IMR-90 (cell line): Measurements from ENCODE around the gene CST11. TPM values are rescaled to one million over a fixed set of nuclear protein-coding genes. Genes with fewer than 3 reads are reported as not detected.

Experiments used
- ATAC-seq: fragments of 200-7000 bp; cut with Tn5 transposase; 2 replicates; pipeline ENCODE4 v1.9.1; 2020; ENCODE audit warnings: low read depth, mild to moderate bottlenecking, moderate library complexity
- BruUV-seq: library from RNA; stranded (reverse); fragments of 400-500 nt; replicated peaks from 2 replicates; lab custom pipeline; 2021; lab: Mats Ljungman, UMichigan
- CTCF ChIA-PET: fragments of 300-600 bp; formaldehyde crosslinking; extraction: SDS; loops from one replicate; lab custom pipeline; 2021; ENCODE audit warnings: antibody characterized with exemption; lab: Yijun Ruan, JAX
- POLR2A ChIA-PET: fragments of 300-600 bp; sonication (Branson Sonifier 250); formaldehyde crosslinking; loops from one replicate; lab custom pipeline; 2022; ENCODE audit warnings: antibody characterized with exemption; ENCODE audit not compliant: unreplicated experiment; lab: Charles Lee
- DNase-seq: peaks from one replicate; pipeline ENCODE4 v3.0.0; 2013
- H2AFZ ChIP-seq: replicated peaks from 2 replicates; pipeline ENCODE3; 2013; ENCODE audit warnings: low read length, mild to moderate bottlenecking; ENCODE audit not compliant: poor library complexity
- H2AK5ac ChIP-seq: 2 replicates; pipeline ENCODE4 v1.6.1; 2013; ENCODE audit warnings: low read depth, low read length, inconsistent platforms
- H2AK9ac ChIP-seq: replicated peaks from 2 replicates; pipeline ENCODE3; 2013; ENCODE audit warnings: mild to moderate bottlenecking, low read depth, low read length, moderate library complexity; ENCODE audit not compliant: poor library complexity
- H2BK120ac ChIP-seq: 2 replicates; pipeline ENCODE4 v1.6.1; 2013; ENCODE audit warnings: low read depth, low read length, inconsistent platforms
- H2BK15ac ChIP-seq: 3 replicates; pipeline ENCODE4 v1.6.1; 2013; ENCODE audit warnings: low read depth, low read length, inconsistent platforms
- H2BK20ac ChIP-seq: 2 replicates; pipeline ENCODE4 v1.6.1; 2013; ENCODE audit warnings: low read depth, mild to moderate bottlenecking, inconsistent platforms, low read length, moderate library complexity
- H2BK5ac ChIP-seq: 2 replicates; pipeline ENCODE4 v1.6.1; 2013; ENCODE audit warnings: mild to moderate bottlenecking, low read depth, low read length, inconsistent platforms; ENCODE audit not compliant: poor library complexity, severe bottlenecking
- H3K14ac ChIP-seq: replicated peaks from 2 replicates; pipeline ENCODE4 v1.6.1; 2013; ENCODE audit warnings: low read depth, low read length, inconsistent platforms
- H3K18ac ChIP-seq: 2 replicates; pipeline ENCODE4 v1.6.1; 2013; ENCODE audit warnings: low read depth, low read length, control low read depth
- H3K23ac ChIP-seq: 2 replicates; pipeline ENCODE4 v1.6.1; 2013; ENCODE audit warnings: low read depth, low read length, inconsistent platforms
- H3K27ac ChIP-seq: 2 replicates; pipeline ENCODE4 v1.5.1; 2013; ENCODE audit warnings: mild to moderate bottlenecking, control low read depth, low read length; ENCODE audit not compliant: insufficient read depth
- H3K27me3 ChIP-seq: 2 replicates; pipeline ENCODE4 v1.6.1; 2013; ENCODE audit warnings: low read length; ENCODE audit not compliant: control insufficient read depth, insufficient read depth
- H3K36me3 ChIP-seq: 2 replicates; pipeline ENCODE4 v1.6.1; 2013; ENCODE audit warnings: low read length, mixed read lengths; ENCODE audit not compliant: control insufficient read depth, insufficient read depth
- H3K4ac ChIP-seq: 2 replicates; pipeline ENCODE4 v1.6.1; 2013; ENCODE audit warnings: low read depth, low read length, inconsistent platforms
- H3K4me1 ChIP-seq: 2 replicates; pipeline ENCODE4 v1.6.1; 2013; ENCODE audit warnings: low read length, mixed read lengths; ENCODE audit not compliant: control insufficient read depth, insufficient read depth
- H3K4me2 ChIP-seq: 2 replicates; pipeline ENCODE4 v1.6.1; 2013; ENCODE audit warnings: low read depth, mild to moderate bottlenecking, control low read depth, low read length, moderate library complexity
- H3K4me3 ChIP-seq: 2 replicates; pipeline ENCODE4 v1.5.1; 2013; ENCODE audit warnings: low read depth, mild to moderate bottlenecking, control low read depth, low read length, moderate library complexity; ENCODE audit not compliant: insufficient read depth
- H3K56ac ChIP-seq: 2 replicates; pipeline ENCODE4 v1.6.1; 2013; ENCODE audit warnings: low read length, inconsistent platforms; ENCODE audit not compliant: insufficient read depth; ENCODE audit errors: extremely low read depth
- H3K79me1 ChIP-seq, 2 experiments: 2 replicates each; pipeline ENCODE4 v1.6.1; 2013; ENCODE audit warnings: low read length in 2 of 2, inconsistent platforms in 1 of 2, low read depth in 1 of 2
- H3K9ac ChIP-seq: 2 replicates; pipeline ENCODE4 v1.6.1; 2013; ENCODE audit warnings: low read depth, low read length, control low read depth
- H3K9me1 ChIP-seq: 2 replicates; pipeline ENCODE4 v1.6.1; 2013; ENCODE audit warnings: low read length, inconsistent platforms; ENCODE audit not compliant: insufficient read depth
- H3K9me3 ChIP-seq: 2 replicates; pipeline ENCODE4 v1.6.1; 2013; ENCODE audit warnings: low read length; ENCODE audit not compliant: control insufficient read depth, insufficient read depth
- H4K20me1 ChIP-seq: 2 replicates; pipeline ENCODE4 v1.6.1; 2013; ENCODE audit warnings: low read length, inconsistent platforms; ENCODE audit not compliant: insufficient read depth
- H4K5ac ChIP-seq: 2 replicates; pipeline ENCODE4 v1.6.1; 2013; ENCODE audit warnings: mild to moderate bottlenecking, low read depth, low read length, control low read depth
- H4K8ac ChIP-seq, 2 experiments: 2 replicates each; pipeline ENCODE4 v1.6.1; 2013; ENCODE audit warnings: low read depth in 2 of 2, low read length in 2 of 2, control low read depth in 1 of 2, inconsistent platforms in 1 of 2
- H4K91ac ChIP-seq: 2 replicates; pipeline ENCODE4 v1.6.1; 2013; ENCODE audit warnings: low read depth, low read length, inconsistent platforms; ENCODE audit not compliant: insufficient read depth
- ELK1 ChIP-seq: fragments of 150-350 bp; IDR thresholded peaks from 2 replicates; pipeline ENCODE4 v1.6.1; 2016; ENCODE audit warnings: low read depth, mild to moderate bottlenecking, low read length, moderate library complexity, borderline replicate concordance
- RFX5 ChIP-seq: IDR thresholded peaks from 2 replicates; pipeline ENCODE4 v1.8.0; 2012; ENCODE audit warnings: low read depth, mild to moderate bottlenecking, low read length, moderate library complexity
- SMC3 ChIP-seq: fragments of 150-350 bp; IDR thresholded peaks from 2 replicates; pipeline ENCODE4 v1.6.1; 2016; ENCODE audit warnings: low read depth, mild to moderate bottlenecking, antibody characterized with exemption, low read length, moderate library complexity
- WGBS, 2 experiments: methylation state at CpG; one replicate each; pipeline versions ENCODE4 v1.1.5 to v1.1.7; 2013; ENCODE audit warnings: missing lambda C conversion rate in 2 of 2; ENCODE audit not compliant: insufficient read length in 1 of 2; ENCODE audit errors: extremely low coverage in 2 of 2; 5-methylcytosine and 5-hydroxymethylcytosine counted together
- dilution Hi-C: fragments of 300-500 bp; cut with HindIII; formaldehyde crosslinking; loops from one replicate; pipeline ENCODE4 v1.14.3; 2018; ENCODE audit warnings: low sequenced_read_pairs; ENCODE audit not compliant: unreplicated experiment
- in situ Hi-C: fragments of 300-500 bp; cut with MboI; formaldehyde crosslinking; loops from 3 replicates; pipeline ENCODE4 v1.14.3; 2019; ENCODE audit warnings: low sequenced_read_pairs, inconsistent platforms, mixed read lengths
- intact Hi-C: fragments of 100-400 bp; cut with micrococcal nuclease; formaldehyde crosslinking; loops from 2 replicates; pipeline ENCODE4 v1.10.0; 2022
- polyA plus RNA-seq, 3 experiments: library from polyadenylated mRNA; depleted of rRNA; stranded (reverse); fragments of >200 nt; gene quantifications; 2 replicates each; pipeline ENCODE4 v1.2.3, GENCODE V29; 2012; ENCODE audit warnings: low replicate concordance in 1 of 3
- total RNA-seq: library from RNA; depleted of rRNA; stranded (reverse); fragments of >200 nt; gene quantifications from 2 replicates; pipeline ENCODE4 v1.2.3, GENCODE V29; 2012
- TF ChIP-seq, protein P1 (sequence below): fragments of 150-350 bp; IDR thresholded peaks from 2 replicates; pipeline ENCODE4 v1.6.1; 2017; ENCODE audit warnings: mild to moderate bottlenecking, antibody characterized with exemption, low read length, low read depth

Gene CST11
- total and polyA plus RNA-seq, 2 of the 4 experiments (the other 2 are of a cell fraction) = not detected

GRCh38 chr20:23451956-23452487, 654 bp downstream of the CST11 start:
- DNase-seq (no peak), ATAC-seq (no peak)
- Histone ChIP-seq H3K56ac (no peak overlapping the region), H3K23ac (no peak overlapping the region), H3K79me1 (no peaks in the 10 kb centered on the region), H3K4ac (no peak overlapping the region), H4K5ac (no peak overlapping the region), H2AK9ac (no peak overlapping the region), H2BK5ac (no peak overlapping the region), H3K9me1 (no peaks in the 10 kb centered on the region; the same call in 1 of the 2 replicates), H4K91ac (no peak overlapping the region), H3K36me3 (no peaks in the 10 kb centered on the region), H4K8ac (no peak overlapping the region), H2AFZ (no peak overlapping the region), H4K20me1 (no peaks in the 10 kb centered on the region), H3K4me3 (no peak overlapping the region), H3K9me3 (no peaks in the 10 kb centered on the region), H2AK5ac (no peak overlapping the region), H3K9ac (no peak overlapping the region), H3K4me1 (no peaks in the 10 kb centered on the region), H3K27ac (no peak overlapping the region), H3K4me2 (no peak overlapping the region), H3K27me3 (peaks cover 6% of the 10 kb centered on the region), H2BK20ac (no peak overlapping the region), H3K18ac (no peak overlapping the region), H2BK120ac (no peak overlapping the region), H2BK15ac (no peak overlapping the region), H3K14ac (no peak overlapping the region)
- in situ Hi-C loops (no loop called here), dilution Hi-C loops (no loop called here), intact Hi-C loops (no loop called here)
- 60% methylated on average over 1 of the region's 11 CpGs; no CpG with 5 or more reads in 1 of the 2 experiments for WGBS, 2 experiments
- CTCF ChIA-PET = no interaction called here
- POLR2A ChIA-PET = no interaction called here
- no TSS peak for BruUV-seq
- TF ChIP-seq ELK1 = no peak
- TF ChIP-seq SMC3 = no peak
- TF ChIP-seq RFX5 = no peak
- TF ChIP-seq, protein P1, sequence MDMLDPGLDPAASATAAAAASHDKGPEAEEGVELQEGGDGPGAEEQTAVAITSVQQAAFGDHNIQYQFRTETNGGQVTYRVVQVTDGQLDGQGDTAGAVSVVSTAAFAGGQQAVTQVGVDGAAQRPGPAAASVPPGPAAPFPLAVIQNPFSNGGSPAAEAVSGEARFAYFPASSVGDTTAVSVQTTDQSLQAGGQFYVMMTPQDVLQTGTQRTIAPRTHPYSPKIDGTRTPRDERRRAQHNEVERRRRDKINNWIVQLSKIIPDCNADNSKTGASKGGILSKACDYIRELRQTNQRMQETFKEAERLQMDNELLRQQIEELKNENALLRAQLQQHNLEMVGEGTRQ = no peak
